H1 (cell line): Measurements from ENCODE around the gene LEKR1. TPM values are rescaled to one million over a fixed set of nuclear protein-coding genes. Genes with fewer than 3 reads are reported as not detected.

Experiments used
- ASH2L ChIP-seq: fragments of 200-600, 300-600 bp; sonication (generic); IDR thresholded peaks from one replicate; pipeline ENCODE4 v1.7.1; 2017; ENCODE audit warnings: low read length
- BCL11A ChIP-seq, 2 experiments: IDR thresholded peaks; one replicate each; pipeline ENCODE4 v1.6.1; 2011; ENCODE audit warnings: low read depth in 2 of 2, low read length in 2 of 2, mild to moderate bottlenecking in 2 of 2
- CHD2 ChIP-seq: IDR thresholded peaks from 2 replicates; pipeline ENCODE4 v1.6.1; 2012; ENCODE audit warnings: low read length, improper control_type of control experiment
- EP300 ChIP-seq, 2 experiments: IDR thresholded peaks; 1 replicate in 1 of 2; 2 replicates in 1 of 2; pipeline ENCODE4 v1.6.1; 2011 to 2012; ENCODE audit warnings: low read depth in 2 of 2, low read length in 2 of 2, mild to moderate bottlenecking in 2 of 2, borderline replicate concordance in 1 of 2, inconsistent platforms in 1 of 2, moderate library complexity in 1 of 2
- GTF2F1 ChIP-seq: IDR thresholded peaks from 2 replicates; pipeline ENCODE4 v1.6.1; 2012; ENCODE audit warnings: low read depth, low read length, improper control_type of control experiment, borderline replicate concordance
- HDAC2 ChIP-seq, 2 experiments: fragments of 300-600 bp in 1 of 2; sonication (generic) in 1 of 2; IDR thresholded peaks; 2 replicates each; pipeline ENCODE4 v1.6.1; 2011 to 2012; ENCODE audit warnings: low read depth in 2 of 2, low read length in 2 of 2, mild to moderate bottlenecking in 2 of 2, moderate library complexity in 2 of 2, borderline replicate concordance in 1 of 2, inconsistent platforms in 1 of 2
- HDAC6 ChIP-seq: IDR thresholded peaks from one replicate; pipeline ENCODE4 v1.7.1; 2012; ENCODE audit warnings: low read depth, mild to moderate bottlenecking, inconsistent platforms, low read length, moderate library complexity
- KDM4A ChIP-seq: IDR thresholded peaks from one replicate; pipeline ENCODE4 v1.7.1; 2012; ENCODE audit warnings: low read depth, mild to moderate bottlenecking, moderate library complexity, low read length, inconsistent platforms; ENCODE audit not compliant: severe bottlenecking
- MAFK ChIP-seq: IDR thresholded peaks from 2 replicates; pipeline ENCODE4 v1.6.1; 2012; ENCODE audit warnings: low read depth, mild to moderate bottlenecking, improper control_type of control experiment, low read length
- POLR2A ChIP-seq, 2 experiments: IDR thresholded peaks; 1 replicate in 1 of 2; 2 replicates in 1 of 2; pipeline ENCODE4 v1.6.1; 2011; ENCODE audit warnings: low read depth in 2 of 2, low read length in 2 of 2, mild to moderate bottlenecking in 2 of 2; ENCODE audit errors: control extremely low read depth in 1 of 2
- SUZ12 ChIP-seq: fragments of 200-600 bp; sonication (generic); IDR thresholded peaks from 2 replicates; pipeline ENCODE4 v1.6.1; 2012; ENCODE audit warnings: mild to moderate bottlenecking, inconsistent platforms, low read length, moderate library complexity, mixed read lengths
- polyA plus RNA-seq, 7 experiments: library from polyadenylated mRNA; depleted of rRNA in 3 of 7; stranded (reverse) in 5 of 7; unstranded in 2 of 7; fragments of >200 nt in 5 of 7; fragments of 200-250 nt in 2 of 7; gene quantifications; 1 replicate in 5 of 7; 2 replicates in 1 of 7; 4 replicates in 1 of 7; pipeline versions ENCODE4 v1.2.1 to v1.2.3, GENCODE V29; 2011 to 2013; ENCODE audit warnings: missing spikeins in 2 of 7, mixed read lengths in 2 of 7
- total RNA-seq: library from RNA; stranded (reverse); fragmentation: NEBNext Ultra II Directional; extraction: Animal tissue kit (Norgen Biotek cat#: 25700); gene quantifications from 2 replicates; pipeline ENCODE4 v1.2.1, GENCODE V29; 2021

The LEKR1 gene
- total and polyA plus RNA-seq, 2 of the 8 experiments (the other 6 are each of a cell fraction or from before 2014, with no cell fraction given) = 0.08 TPM; not detected in 1

- no peak for TF ChIP-seq HDAC6
- TF ChIP-seq CHD2 = no peak
- TF ChIP-seq ASH2L = no peak
- TF ChIP-seq HDAC2 (IDR thresholded peaks at IDR 0.05; ENCODE audit: borderline replicate concordance in 1 of 2, low read depth in 2 of 2, low read length in 2 of 2) = no peak
- no peak for TF ChIP-seq EP300 (IDR thresholded peaks at IDR 0.05; ENCODE audit: borderline replicate concordance in 1 of 2, low read depth in 2 of 2, low read length in 2 of 2)
- TF ChIP-seq POLR2A (IDR thresholded peaks at IDR 0.05; ENCODE audit: control extremely low read depth in 1 of 2, low read depth in 2 of 2, low read length in 2 of 2) = no peak
- no peak for TF ChIP-seq MAFK
- no peak for TF ChIP-seq BCL11A (IDR thresholded peaks at IDR 0.05; ENCODE audit: low read depth in 2 of 2, low read length in 2 of 2)
- no peak for TF ChIP-seq KDM4A
- no peak for TF ChIP-seq GTF2F1
- no peak for TF ChIP-seq SUZ12
These were observed 115.2 kb downstream of the LEKR1 start (continued) for GRCh38 chr3:156941311-156941710.
